Parathyroid adenoma (tissue), 2 donors: ENCODE data around the gene CASKIN2.

Source experiments
- H2AFZ ChIP-seq: fragments of 300-600 bp; sonication (generic); one replicate; pipeline ENCODE4 v1.7.0; 2017; ENCODE audit warnings: antibody characterized with exemption, mild to moderate bottlenecking
- H3K27ac ChIP-seq: fragments of 300-600 bp; sonication (generic); one replicate; pipeline ENCODE4 v1.7.0; 2017
- H3K27me3 ChIP-seq: fragments of 300-600 bp; sonication (generic); one replicate; pipeline ENCODE4 v1.7.0; 2017; ENCODE audit warnings: low read length; ENCODE audit not compliant: control insufficient read depth, insufficient read depth
- H3K36me3 ChIP-seq: fragments of 300-600 bp; sonication (generic); one replicate; pipeline ENCODE4 v1.7.0; 2017; ENCODE audit warnings: low read length; ENCODE audit not compliant: control insufficient read depth, insufficient read depth
- H3K4me1 ChIP-seq: fragments of 300-600 bp; sonication (generic); one replicate; pipeline ENCODE4 v1.7.0; 2017; ENCODE audit warnings: control low read depth
- H3K4me2 ChIP-seq: fragments of 300-600 bp; sonication (generic); one replicate; pipeline ENCODE4 v1.7.0; 2017; ENCODE audit warnings: low read length
- H3K4me3 ChIP-seq: fragments of 300-600 bp; sonication (generic); one replicate; pipeline ENCODE4 v1.7.0; 2017; ENCODE audit warnings: low read depth, low read length
- H3K79me2 ChIP-seq: fragments of 300-600 bp; sonication (generic); one replicate; pipeline ENCODE4 v1.7.0; 2017; ENCODE audit warnings: control low read depth
- H3K9ac ChIP-seq: fragments of 300-600 bp; sonication (generic); one replicate; pipeline ENCODE4 v1.7.0; 2017; ENCODE audit warnings: mild to moderate bottlenecking
- H3K9me3 ChIP-seq: fragments of 300-600 bp; sonication (generic); one replicate; pipeline ENCODE4 v1.7.0; 2017; ENCODE audit warnings: low read length; ENCODE audit not compliant: control insufficient read depth
- CTCF ChIP-seq: fragments of 300-600 bp; sonication (generic); IDR thresholded peaks from one replicate; pipeline ENCODE4 v1.7.0; 2017; ENCODE audit warnings: antibody characterized with exemption, mild to moderate bottlenecking
- donor health status: primary hyperparathyroidism.

The CASKIN2 gene

GRCh38 chr17:75476752-75477489 is 38.4 kb downstream of the CASKIN2 start:
- no peak for TF ChIP-seq CTCF
- peaks cover 6% of the 10 kb centered on the region for H3K4me1 ChIP-seq

GRCh38 chr17:75476271-75476671 is 39.1 kb downstream of the CASKIN2 start:
- TF ChIP-seq CTCF, result no peak
- Histone ChIP-seq H3K9ac (no peak overlapping the region), H3K27ac (peak overlapping the region; percentile 52), H3K4me3 (no peak overlapping the region), H3K4me2 (no peak overlapping the region), H3K79me2 (peaks cover 23% of the 10 kb centered on the region), H3K4me1 (peaks cover 6% of the 10 kb centered on the region), H3K36me3 (no peaks in the 10 kb centered on the region), H2AFZ (no peak overlapping the region), H3K9me3 (no peaks in the 10 kb centered on the region), H3K27me3 (no peaks in the 10 kb centered on the region)

More at GRCh38 chr17:75476752-75477489, 38.4 kb downstream of the CASKIN2 start:
- Histone ChIP-seq H3K36me3 (no peaks in the 10 kb centered on the region), H3K9me3 (no peaks in the 10 kb centered on the region), H3K4me2 (no peak overlapping the region), H3K4me3 (no peak overlapping the region), H3K79me2 (peaks cover 23% of the 10 kb centered on the region), H3K27me3 (no peaks in the 10 kb centered on the region), H2AFZ (no peak overlapping the region), H3K9ac (no peak overlapping the region), H3K27ac (no peak overlapping the region)

- Histone ChIP-seq H3K79me2 (peaks cover 21% of the 10 kb centered on the region), H3K9ac (no peak overlapping the region), H3K9me3 (no peaks in the 10 kb centered on the region), H3K4me3 (no peak overlapping the region), H3K4me1 (peaks cover 6% of the 10 kb centered on the region), H2AFZ (no peak overlapping the region), H3K27me3 (no peaks in the 10 kb centered on the region), H3K4me2 (no peak overlapping the region), H3K36me3 (no peaks in the 10 kb centered on the region), H3K27ac (peak overlapping the region; percentile 52)
- TF ChIP-seq CTCF, result no peak
Observed at GRCh38 chr17:75475851-75476250, 39.5 kb downstream of the CASKIN2 start.

GRCh38 chr17:75475144-75475835 is 40.0 kb downstream of the CASKIN2 start:
- Histone ChIP-seq H3K79me2 (peaks cover 15% of the 10 kb centered on the region), H3K9ac (no peak overlapping the region), H2AFZ (no peak overlapping the region), H3K4me2 (no peak overlapping the region), H3K9me3 (no peaks in the 10 kb centered on the region), H3K4me1 (peaks cover 6% of the 10 kb centered on the region), H3K4me3 (no peak overlapping the region), H3K27me3 (no peaks in the 10 kb centered on the region), H3K27ac (peak overlapping the region; percentile 52), H3K36me3 (no peaks in the 10 kb centered on the region)
- no peak for TF ChIP-seq CTCF
